Right lobe of liver (tissue), 4 donors: ENCODE results near the gene SOD2.
"Not testable (repeated sequence)": the region's sequence is repeated elsewhere in the genome, so short reads cannot be mapped to it uniquely, and the experiment has no call there.

Experiments used
- CTCF ChIP-seq, 4 donors: fragments of 200-600 bp in 3 of 4; fragments of 450-650 bp in 1 of 4; IDR thresholded peaks; one replicate each; pipeline versions ENCODE4 v1.5.1 to v1.8.0; 2016 to 2022; ENCODE audit warnings: antibody characterized with exemption in 4 of 4, mild to moderate bottlenecking in 2 of 4
- POLR2A ChIP-seq: fragments of 450-650 bp; IDR thresholded peaks from one replicate; pipeline ENCODE4 v1.6.1; 2017; ENCODE audit warnings: antibody characterized with exemption, mild to moderate bottlenecking
- donor health status: DM: no; HTN: no; CAD: no.
- donor health status: DM: no; HTN: no; CAD: no.
- donor health status: DM: no; HTN: yes; CAD: no.

- TF ChIP-seq CTCF (IDR thresholded peaks at IDR 0.05); POLR2A: not testable (repeated sequence)
These were observed 32.2 kb upstream of the SOD2 start for GRCh38 chr6:159725208-159725607.
